Measurements from ENCODE around the gene SUPT4H1.

The SUPT4H1 gene

GRCh38 chr17:58329035-58329809 is 22.8 kb downstream of the SUPT4H1 start:
- no peak for DNase-seq (ENCODE audit: low read depth)
- no peak overlapping the region for H3K4me3 ChIP-seq (ENCODE audit: control insufficient read depth, low read depth, low read length)

GRCh38 chr17:58328195-58329034 is 23.6 kb downstream of the SUPT4H1 start, which contains the start of gene TSPOAP1:
TSS of gene TSPOAP1 (minus strand) at chr17:58328795. CDS start at chr17:58327920, 875 bp downstream.
- no peak for TF ChIP-seq CTCF (IDR thresholded peaks at IDR 0.05; ENCODE audit: control insufficient read depth, insufficient read depth, low read depth, low read length, missing control alignments)
- no peak within 1 kb of the TSS for H3K4me3 ChIP-seq (ENCODE audit: control insufficient read depth, low read depth, low read length)
- DNase-seq (ENCODE audit: low read depth), result no peak

More at GRCh38 chr17:58329035-58329809, 22.8 kb downstream of the SUPT4H1 start:
- peak; percentile 25 for TF ChIP-seq CTCF (IDR thresholded peaks at IDR 0.05; ENCODE audit: control insufficient read depth, insufficient read depth, low read depth, low read length, missing control alignments)

- no peak for DNase-seq (ENCODE audit: low read depth)
- H3K4me3 ChIP-seq (ENCODE audit: control insufficient read depth, low read depth, low read length), result no peak overlapping the region
- TF ChIP-seq CTCF (IDR thresholded peaks at IDR 0.05; ENCODE audit: control insufficient read depth, insufficient read depth, low read depth, low read length, missing control alignments), result no peak
Measured at GRCh38 chr17:58327363-58328194, 24.4 kb downstream of the SUPT4H1 start.

- TF ChIP-seq CTCF (IDR thresholded peaks at IDR 0.05; ENCODE audit: control insufficient read depth, insufficient read depth, low read depth, low read length, missing control alignments), result no peak
- no peak overlapping the region for H3K4me3 ChIP-seq (ENCODE audit: control insufficient read depth, low read depth, low read length)
- DNase-seq (ENCODE audit: low read depth), result no peak
Measured at GRCh38 chr17:58326609-58327362, 25.2 kb downstream of the SUPT4H1 start.

- no peak for TF ChIP-seq CTCF (IDR thresholded peaks at IDR 0.05; ENCODE audit: control insufficient read depth, insufficient read depth, low read depth, low read length, missing control alignments)
- no peak overlapping the region for H3K4me3 ChIP-seq (ENCODE audit: control insufficient read depth, low read depth, low read length)
- DNase-seq (ENCODE audit: low read depth), result no peak
Measured at GRCh38 chr17:58325976-58326468, 26.0 kb downstream of the SUPT4H1 start.
